Measurements from ENCODE around the gene MED27.

- TF ChIP-seq CTCF (IDR thresholded peaks at IDR 0.05; ENCODE audit: low read depth, low read length) = no peak
- TF ChIP-seq POLR2A (IDR thresholded peaks at IDR 0.05; ENCODE audit: extremely low read depth, insufficient read length) = no peak
- no peak for TF ChIP-seq MYC (IDR thresholded peaks at IDR 0.05; ENCODE audit: low read depth, low read length)
Measured at GRCh38 chr9:132002643-132003318, 76.9 kb downstream of the MED27 start.
